Muscle layer of duodenum (tissue), 2 donors: ENCODE results near the gene S100P.

Experiments used
- H3K27ac ChIP-seq: one replicate; pipeline ENCODE4 v1.7.0; 2013; ENCODE audit warnings: mild to moderate bottlenecking, low read length
- H3K27me3 ChIP-seq: one replicate; pipeline ENCODE4 v1.7.0; 2013; ENCODE audit warnings: low read depth, mild to moderate bottlenecking, control low read depth, low read length
- H3K36me3 ChIP-seq, 2 donors: one replicate each; pipeline ENCODE4 v1.7.0; 2013; ENCODE audit warnings: low read length in 2 of 2, control low read depth in 1 of 2, mild to moderate bottlenecking in 1 of 2; ENCODE audit not compliant: insufficient read depth in 2 of 2, control insufficient read depth in 1 of 2
- H3K4me1 ChIP-seq, 2 donors: one replicate each; pipeline ENCODE4 v1.7.0; 2013; ENCODE audit warnings: low read length in 2 of 2, mild to moderate bottlenecking in 2 of 2, control low read depth in 1 of 2, moderate library complexity in 1 of 2; ENCODE audit not compliant: insufficient read depth in 2 of 2, control insufficient read depth in 1 of 2
- H3K4me3 ChIP-seq, 2 donors: one replicate each; pipeline ENCODE4 v1.7.0; 2013; ENCODE audit warnings: low read length in 2 of 2, low read depth in 1 of 2, mild to moderate bottlenecking in 1 of 2
- H3K9me3 ChIP-seq, 2 donors: one replicate each; pipeline ENCODE4 v1.7.0; 2013; ENCODE audit warnings: low read length in 2 of 2, control low read depth in 1 of 2, mild to moderate bottlenecking in 1 of 2; ENCODE audit not compliant: control insufficient read depth in 1 of 2
- donor health status: healthy.

S100P gene

DNA sequence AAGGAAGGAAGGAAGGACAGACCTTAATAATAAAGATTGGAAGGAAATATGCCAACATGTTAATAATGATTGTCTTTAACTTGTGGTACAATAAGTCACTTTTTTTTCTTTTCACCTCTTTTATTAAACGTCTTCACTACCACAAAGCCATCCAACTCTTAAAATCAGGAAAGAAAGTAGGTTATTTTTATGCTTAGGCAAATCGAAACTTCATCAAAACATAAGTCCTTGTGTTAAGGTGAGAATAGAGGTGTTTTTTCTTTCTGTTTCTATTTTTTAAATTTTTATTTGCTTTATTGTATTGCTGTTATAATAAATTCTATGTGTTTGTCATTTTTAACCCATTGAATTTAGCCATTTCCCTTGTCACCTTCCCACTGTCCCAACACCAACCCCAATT lies 48.8 kb downstream of the S100P start:
- Histone ChIP-seq H3K36me3 (no peaks in the 10 kb centered on the region), H3K27me3 (no peaks in the 10 kb centered on the region), H3K27ac (no peak overlapping the region), H3K4me3 (no peak overlapping the region), H3K4me1 (no peaks in the 10 kb centered on the region), H3K9me3 (no peaks in the 10 kb centered on the region)

- Histone ChIP-seq H3K4me1 (no peaks in the 10 kb centered on the region), H3K36me3 (no peaks in the 10 kb centered on the region), H3K27ac (no peak overlapping the region), H3K9me3 (no peaks in the 10 kb centered on the region), H3K27me3 (no peaks in the 10 kb centered on the region), H3K4me3 (no peak overlapping the region)
Measured at GRCh38 chr4:6742989-6743388, 49.3 kb downstream of the S100P start.
